GM21737 (cell line): Measurements from ENCODE around the gene IFI35.
"Not testable (repeated sequence)": the region's sequence is repeated elsewhere in the genome, so short reads cannot be mapped to it uniquely, and the experiment has no call there.

Experiments
- ATAC-seq: cut with Tn5 transposase; IDR thresholded peaks from one replicate; pipeline ENCODE4 v1.9.1; 2021; ENCODE audit warnings: mild to moderate bottlenecking, moderate library complexity; ENCODE audit not compliant: unreplicated experiment

The IFI35 gene

DNA sequence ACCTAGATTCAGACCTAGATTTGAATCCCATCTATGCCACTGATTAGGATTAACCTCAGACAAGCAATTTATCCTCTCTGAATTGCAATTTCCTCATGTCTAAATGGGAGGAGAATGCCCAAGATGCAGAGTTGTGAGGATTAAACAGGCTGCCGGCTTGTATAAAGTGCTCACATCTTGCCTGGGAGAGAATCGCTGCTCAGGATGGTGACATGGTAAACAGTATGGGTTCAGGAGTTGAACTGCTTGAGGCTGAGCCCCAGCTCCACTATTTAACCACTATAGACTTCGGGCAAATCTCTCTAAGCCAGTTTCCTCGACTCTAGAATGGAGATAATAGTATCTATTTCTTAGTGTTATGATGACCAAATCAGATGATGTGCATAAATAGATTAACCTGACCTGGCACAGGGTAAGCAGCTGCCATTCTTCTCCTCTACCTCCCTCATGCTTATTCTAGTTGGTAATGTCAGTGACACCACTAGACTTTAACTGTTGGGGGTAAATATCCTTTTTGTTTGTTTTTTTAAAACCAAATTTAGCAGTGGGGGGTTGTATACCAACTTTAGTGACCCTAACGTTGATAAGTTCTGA, 9.1 kb upstream of the IFI35 start:
- ATAC-seq = no peak

DNA sequence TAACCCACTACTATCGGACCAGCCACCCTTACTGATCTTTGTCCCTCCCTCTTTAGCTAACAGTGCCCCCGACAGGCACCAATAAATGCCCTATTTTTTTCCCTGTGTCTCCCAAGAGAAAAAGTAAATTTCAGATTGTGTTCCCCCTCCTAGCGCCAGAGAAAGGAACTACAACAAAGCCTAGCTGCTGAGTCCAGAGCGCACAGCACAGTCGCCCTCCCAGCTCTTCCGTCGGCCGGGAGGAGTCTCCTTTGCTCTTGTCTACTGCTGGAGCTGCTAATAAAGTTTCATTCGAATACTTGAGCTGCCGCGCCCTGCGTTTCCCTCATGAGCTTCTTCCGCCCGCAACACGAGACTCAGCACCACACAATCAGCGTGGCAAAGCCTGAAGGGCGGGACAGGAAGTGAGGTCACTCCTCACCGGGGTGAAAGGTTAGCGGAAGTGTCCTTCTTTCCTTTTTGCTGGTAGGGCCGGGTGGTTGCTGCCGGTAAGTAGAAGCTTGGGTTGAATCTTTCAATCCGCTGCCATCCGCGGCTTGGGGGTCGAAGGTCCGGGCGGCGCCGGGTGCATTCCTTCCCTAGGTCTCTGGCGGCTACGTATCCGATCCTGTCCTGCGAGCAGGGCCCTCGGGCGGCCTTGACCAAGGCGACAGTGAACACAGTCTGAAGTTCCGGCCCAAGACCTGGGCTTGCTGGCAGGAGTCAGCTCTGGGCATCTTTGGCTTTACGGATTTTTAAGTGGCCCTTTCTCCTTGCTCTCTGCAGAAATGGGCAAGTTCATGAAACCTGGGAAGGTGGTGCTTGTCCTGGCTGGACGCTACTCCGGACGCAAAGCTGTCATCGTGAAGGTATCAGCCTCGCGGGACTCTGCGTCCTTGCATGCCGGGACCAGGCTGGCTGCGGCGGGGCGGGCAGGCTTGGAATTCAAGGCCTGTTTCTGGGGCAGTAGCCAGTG, 8.3 kb upstream of the IFI35 start, which contains the start of gene RPL27:
Gene RPL27, plus strand, starts transcription at position 436 of the 955 bp plus-strand sequence. Its CDS starts 332 bp downstream, at position 768.
- peak; percentile 90 for ATAC-seq

- no peak for ATAC-seq
These were observed 7.5 kb upstream of the IFI35 start for GRCh38 chr17:42999003-42999525.

DNA sequence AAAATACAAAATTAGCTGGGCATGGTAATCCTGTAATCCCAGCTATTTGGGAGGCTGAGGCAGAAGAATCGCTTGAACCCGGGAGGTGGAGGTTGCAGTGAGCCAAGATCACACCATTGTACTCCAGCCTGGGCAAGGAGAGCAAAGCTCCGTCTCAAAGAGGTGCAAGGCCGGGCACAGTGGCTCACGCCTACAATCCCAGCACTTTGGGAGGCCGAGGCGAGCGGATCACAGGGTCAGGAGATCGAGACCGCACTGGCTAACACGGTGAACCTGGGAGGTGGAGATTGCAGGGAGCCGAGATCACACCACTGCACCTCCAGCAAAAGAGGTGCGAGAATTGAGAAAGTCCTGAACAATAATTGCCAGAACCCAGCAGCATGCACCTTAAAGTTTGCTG, 5.7 kb upstream of the IFI35 start:
- not testable (repeated sequence) for ATAC-seq

DNA sequence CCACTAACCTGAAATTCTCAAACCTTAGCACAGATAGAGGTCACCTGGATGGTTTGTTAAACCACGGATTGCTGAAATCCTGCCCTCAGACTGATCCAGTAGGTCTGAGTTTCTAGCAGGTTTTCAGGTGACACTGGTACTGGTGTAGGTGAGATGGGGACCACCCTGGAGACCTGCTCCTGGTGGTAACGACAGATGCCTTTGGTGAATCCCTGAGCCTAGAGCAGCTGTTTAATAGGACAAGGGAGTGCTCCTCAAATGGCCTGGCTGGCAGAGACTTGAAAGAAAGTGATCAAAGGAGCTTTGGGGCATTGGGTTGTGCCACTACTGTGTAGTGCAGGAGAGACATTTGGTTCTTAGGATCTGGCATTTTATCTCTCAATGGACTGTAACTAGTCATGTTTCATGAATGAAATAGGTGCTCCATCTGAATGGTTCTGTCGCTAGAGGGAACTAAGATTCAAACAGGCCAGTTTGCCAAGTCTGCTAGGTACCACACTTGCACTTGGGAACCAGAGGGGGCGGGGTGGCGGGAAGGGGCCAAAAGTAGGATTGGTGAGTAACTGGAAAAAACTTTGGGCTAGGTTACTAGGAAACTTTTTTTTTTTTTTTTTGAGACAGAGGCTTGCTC, 2.9 kb upstream of the IFI35 start:
- no peak for ATAC-seq

GRCh38 chr17:43010667-43011308, 4.2 kb downstream of the IFI35 start:
- no peak for ATAC-seq

DNA sequence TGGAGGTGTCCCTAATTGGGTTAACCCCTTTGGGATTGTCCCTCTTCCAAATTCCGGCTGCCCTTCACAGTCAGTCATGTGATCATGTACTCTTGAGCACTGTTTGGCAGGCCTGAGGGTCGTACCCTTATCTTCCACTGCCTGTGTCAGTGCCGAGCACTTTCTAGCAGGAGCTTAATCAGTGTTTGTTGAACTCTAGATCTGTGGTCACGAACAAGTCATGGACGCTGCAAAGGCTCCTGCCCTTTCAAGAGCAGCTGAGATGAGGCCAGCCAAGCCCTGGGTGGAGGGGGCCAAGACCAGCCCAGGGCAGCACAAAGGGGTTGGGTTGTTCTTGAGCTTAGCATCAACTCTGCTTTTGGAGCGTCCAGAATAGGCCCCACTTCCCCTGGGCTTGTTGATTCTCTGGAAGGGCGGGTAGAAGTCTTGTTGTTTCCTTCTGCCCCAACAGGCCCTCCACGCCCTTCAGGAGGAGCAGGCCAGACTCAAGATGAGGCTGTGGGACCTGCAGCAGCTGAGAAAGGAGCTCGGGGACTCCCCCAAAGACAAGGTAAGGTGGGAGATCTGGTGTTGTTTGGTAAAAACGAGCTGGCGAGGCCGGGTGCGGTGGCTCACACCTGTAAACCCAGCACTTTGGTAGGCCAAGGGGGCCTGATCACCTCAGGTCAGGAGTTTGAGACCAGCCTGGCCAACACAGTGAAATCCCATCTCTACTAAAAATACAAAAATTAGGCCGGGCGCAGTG, 5.3 kb downstream of the IFI35 start:
- ATAC-seq = no peak

DNA sequence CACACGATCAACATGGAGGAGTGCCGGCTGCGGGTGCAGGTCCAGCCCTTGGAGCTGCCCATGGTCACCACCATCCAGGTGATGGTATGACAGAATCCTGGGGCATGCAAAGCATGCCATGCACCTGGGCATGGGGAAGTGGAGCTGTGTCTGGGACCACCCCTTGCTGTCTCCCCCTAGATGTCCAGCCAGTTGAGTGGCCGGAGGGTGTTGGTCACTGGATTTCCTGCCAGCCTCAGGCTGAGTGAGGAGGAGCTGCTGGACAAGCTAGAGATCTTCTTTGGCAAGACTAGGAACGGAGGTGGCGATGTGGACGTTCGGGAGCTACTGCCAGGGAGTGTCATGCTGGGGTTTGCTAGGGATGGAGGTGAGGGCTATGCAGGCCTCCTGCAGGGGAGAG, 6.7 kb downstream of the IFI35 start:
- ATAC-seq = no peak

GRCh38 chr17:43014020-43014648, 7.5 kb downstream of the IFI35 start:
- no peak for ATAC-seq

DNA sequence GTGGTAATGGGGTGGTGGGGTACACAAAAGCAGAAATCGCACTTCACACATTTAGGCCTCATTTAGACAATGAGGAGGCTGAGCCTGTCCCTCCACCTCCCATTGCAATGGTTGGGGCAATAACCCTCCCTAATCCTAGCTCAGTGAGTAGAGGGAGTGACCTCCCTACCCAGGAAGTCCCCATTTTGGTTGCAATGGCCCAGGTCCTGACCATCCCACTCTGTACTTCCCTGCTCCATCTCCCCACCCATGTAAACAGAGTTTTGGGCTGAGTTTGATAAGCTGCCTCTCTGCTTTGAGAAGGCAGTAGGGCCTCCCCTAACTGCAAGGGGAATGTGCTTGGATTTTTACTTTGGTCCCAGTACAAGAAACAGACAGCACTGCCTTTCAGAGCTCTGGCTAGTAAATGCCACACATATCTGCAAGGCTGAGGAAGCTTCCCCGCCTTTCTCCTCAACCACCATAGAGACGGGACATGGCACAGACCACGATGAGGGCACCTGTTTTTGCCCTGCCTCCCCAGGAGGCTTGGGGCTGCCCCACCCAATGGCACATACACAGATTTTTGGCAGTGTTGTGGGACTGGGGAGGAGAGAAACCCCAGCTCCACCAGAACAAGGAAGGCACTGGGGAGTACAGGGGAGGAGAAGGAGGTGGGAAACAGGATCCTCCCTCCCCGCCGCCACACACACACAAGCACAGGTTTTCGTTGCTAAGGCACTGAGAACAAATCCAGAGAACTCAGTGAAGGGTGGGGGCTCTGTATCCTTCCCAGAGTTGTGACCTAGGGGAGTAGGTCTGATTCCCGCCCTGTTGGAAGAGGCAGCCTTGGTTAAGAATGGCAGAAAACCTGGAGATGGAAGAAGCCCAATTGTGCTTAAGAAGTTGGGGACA, 8.3 kb downstream of the IFI35 start:
- no peak for ATAC-seq

GRCh38 chr17:43015579-43015978, 9.0 kb downstream of the IFI35 start:
- ATAC-seq = no peak

GRCh38 chr17:43016216-43016615, 9.6 kb downstream of the IFI35 start:
- ATAC-seq = no peak

- no peak for ATAC-seq
These were observed 11.6 kb downstream of the IFI35 start for GRCh38 chr17:43018008-43018853.

DNA sequence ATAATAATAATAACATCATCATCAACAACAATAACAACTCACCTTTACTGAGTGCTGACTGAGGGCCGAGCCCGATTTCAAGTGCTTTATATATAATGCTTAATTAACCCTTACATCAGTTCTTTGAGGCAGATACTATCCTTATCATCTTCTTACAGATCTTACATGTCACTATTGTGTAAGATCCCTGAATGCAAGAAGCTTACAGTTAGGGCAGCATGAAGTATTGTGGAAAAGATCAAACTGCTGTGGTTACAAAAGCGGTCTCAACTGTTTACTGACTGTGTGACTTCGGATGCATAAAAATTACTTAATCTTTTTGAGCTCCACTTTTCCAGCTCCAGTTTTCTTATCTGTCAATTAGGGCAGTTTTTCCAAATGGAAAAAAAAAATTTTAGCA, 12.3 kb downstream of the IFI35 start:
- ATAC-seq = no peak

DNA sequence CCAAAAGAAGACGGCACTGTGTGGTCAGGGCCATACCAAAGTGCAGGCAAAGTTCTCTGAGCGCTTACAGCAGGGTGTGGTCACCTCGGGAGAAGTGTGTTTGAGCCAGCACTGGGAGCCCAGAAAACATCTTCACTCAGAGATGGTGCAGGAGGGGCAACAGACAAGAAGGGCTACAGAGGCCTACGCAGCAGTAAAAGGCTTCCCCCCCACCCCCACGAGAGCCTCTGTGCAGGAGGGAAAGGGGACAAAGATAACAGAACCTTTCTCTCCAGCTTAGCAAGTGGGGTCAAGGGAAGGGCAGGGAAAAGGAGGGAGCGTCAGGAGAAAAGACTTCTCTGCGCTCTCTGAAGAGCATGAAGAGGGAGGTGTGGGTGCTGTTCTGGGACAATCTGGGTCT, 12.8 kb downstream of the IFI35 start:
- ATAC-seq = no peak

DNA sequence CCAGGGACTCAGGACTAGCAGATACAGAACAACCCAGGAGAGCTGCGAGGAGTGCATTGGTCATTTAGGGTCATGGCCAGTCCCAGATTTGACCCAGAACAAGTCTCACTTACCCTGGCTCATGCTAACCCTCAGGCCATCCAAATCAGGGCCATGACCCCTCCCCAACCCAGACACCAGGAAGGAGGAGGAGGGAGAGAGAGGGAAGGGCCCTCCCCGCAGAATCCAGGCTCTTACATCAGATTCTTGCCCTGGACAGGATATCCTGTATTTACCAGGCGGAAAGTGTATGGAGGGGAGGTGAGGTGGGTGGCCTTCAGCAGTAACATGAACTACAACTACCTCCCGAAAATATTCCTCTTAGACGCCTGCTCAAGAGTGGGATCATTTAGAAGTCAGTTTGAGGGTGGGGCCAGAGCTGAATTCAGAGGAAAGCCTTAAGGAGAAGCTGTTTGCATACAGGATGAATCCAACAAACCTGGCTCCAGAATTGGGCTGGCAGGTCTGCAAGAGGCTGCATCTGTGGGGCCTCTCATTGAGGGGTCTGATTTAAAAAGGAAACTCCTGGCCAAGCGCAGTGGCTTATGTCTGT, 13.5 kb downstream of the IFI35 start:
- no peak for ATAC-seq
